ENCODE measurements around the gene APOB.

The APOB gene

GRCh38 chr2:20977520-20978180 is 66.2 kb downstream of the APOB start:
- no peak for DNase-seq

- no peak for DNase-seq
Observed at GRCh38 chr2:20976527-20976926, 67.3 kb downstream of the APOB start.

- no peak for DNase-seq
Observed at GRCh38 chr2:20972792-20973565, 70.9 kb downstream of the APOB start.

- no peak for DNase-seq
Observed at GRCh38 chr2:20972110-20972509, 71.8 kb downstream of the APOB start.

- no peak for DNase-seq
Observed at GRCh38 chr2:20970068-20970467, 73.8 kb downstream of the APOB start.

GRCh38 chr2:20966061-20966595 is 77.7 kb downstream of the APOB start:
- no peak for DNase-seq

- DNase-seq: no peak
Observed at GRCh38 chr2:20965221-20965620, 78.7 kb downstream of the APOB start.

GRCh38 chr2:20963867-20964266 is 80.0 kb downstream of the APOB start:
- no peak for DNase-seq

- peak; percentile 74 for DNase-seq
Observed at GRCh38 chr2:20962939-20963557, 80.8 kb downstream of the APOB start.

- DNase-seq: no peak
Observed at GRCh38 chr2:20961858-20962257, 82.0 kb downstream of the APOB start.

GRCh38 chr2:20960003-20960402 is 83.9 kb downstream of the APOB start:
- DNase-seq: no peak

GRCh38 chr2:20959252-20959651 is 84.6 kb downstream of the APOB start:
- DNase-seq: no peak

- DNase-seq: no peak
Observed at GRCh38 chr2:20957788-20958525, 85.9 kb downstream of the APOB start.

- DNase-seq: no peak
Observed at GRCh38 chr2:20955277-20956026, 88.4 kb downstream of the APOB start.

- no peak for DNase-seq
Observed at GRCh38 chr2:20953146-20953824, 90.6 kb downstream of the APOB start.
